Measurements from ENCODE around the gene ZNF674.
"Not testable (repeated sequence)": the region's sequence is repeated elsewhere in the genome, so short reads cannot be mapped to it uniquely, and the experiment has no call there.

Gene ZNF674

GRCh38 chrX:46461660-46462191 is 83.5 kb downstream of the ZNF674 start:
- Histone ChIP-seq H3K9ac (ENCODE audit: insufficient read length) (no peak overlapping the region), H3K36me3 (ENCODE audit: insufficient read depth, low read length) (peaks cover 17% of the 10 kb centered on the region), H3K27ac (no peak overlapping the region), H3K9me3 (ENCODE audit: low read depth, low read length) (no peaks in the 10 kb centered on the region), H3K4me3 (no peak overlapping the region)
- no peak for DNase-seq (ENCODE audit: low read depth, low spot score)
- TF ChIP-seq FOXP2 (optimal IDR thresholded peaks at IDR 0.05; ENCODE audit: control extremely low read depth, extremely low read length, insufficient read depth), result no peak
- TF ChIP-seq POLR2AphosphoS5 (IDR thresholded peaks at IDR 0.05; ENCODE audit: borderline replicate concordance, low read depth, low read length), result no peak
- no peak for TF ChIP-seq EZH2 (IDR thresholded peaks at IDR 0.05)

GRCh38 chrX:46460801-46461659 is 84.2 kb downstream of the ZNF674 start:
- H3K27ac ChIP-seq, result not testable (repeated sequence)

GRCh38 chrX:46459603-46460002 is 85.6 kb downstream of the ZNF674 start:
- DNase-seq (ENCODE audit: low read depth, low spot score), result no peak
- no peak for TF ChIP-seq EZH2 (IDR thresholded peaks at IDR 0.05)
- no peak for TF ChIP-seq POLR2AphosphoS5 (IDR thresholded peaks at IDR 0.05; ENCODE audit: borderline replicate concordance, low read depth, low read length)
- no peak for TF ChIP-seq FOXP2 (optimal IDR thresholded peaks at IDR 0.05; ENCODE audit: control extremely low read depth, extremely low read length, insufficient read depth)
- Histone ChIP-seq H3K4me3 (no peak overlapping the region), H3K36me3 (ENCODE audit: insufficient read depth, low read length) (0 out of 2 replicates have a peak, but pooled peaks cover 6% of the 10 kb centered on the region), H3K9ac (ENCODE audit: insufficient read length) (no peak overlapping the region), H3K27ac (no peak overlapping the region), H3K9me3 (ENCODE audit: low read depth, low read length) (no peaks in the 10 kb centered on the region)

More at GRCh38 chrX:46460801-46461659, 84.2 kb downstream of the ZNF674 start:
- H3K36me3 ChIP-seq (ENCODE audit: insufficient read depth, low read length), result peaks cover 11% of the 10 kb centered on the region; the same call in 1 of the 2 replicates
- not testable (repeated sequence) for H3K4me3 ChIP-seq; DNase-seq (ENCODE audit: low read depth, low spot score); H3K9ac ChIP-seq (ENCODE audit: insufficient read length); H3K9me3 ChIP-seq (ENCODE audit: low read depth, low read length)

GRCh38 chrX:46456125-46456922 is 88.9 kb downstream of the ZNF674 start:
- H3K4me3 ChIP-seq, result no peak overlapping the region
- no peaks in the 10 kb centered on the region for H3K9me3 ChIP-seq (ENCODE audit: low read depth, low read length)
- H3K27ac ChIP-seq, result no peak overlapping the region
- DNase-seq (ENCODE audit: low read depth, low spot score), result no peak
- H3K36me3 ChIP-seq (ENCODE audit: insufficient read depth, low read length), result peaks cover 5% of the 10 kb centered on the region; the same call in 1 of the 2 replicates
- H3K9ac ChIP-seq (ENCODE audit: insufficient read length), result no peak overlapping the region
- TF ChIP-seq FOXP2 (optimal IDR thresholded peaks at IDR 0.05; ENCODE audit: control extremely low read depth, extremely low read length, insufficient read depth) (no peak), POLR2AphosphoS5 (IDR thresholded peaks at IDR 0.05; ENCODE audit: borderline replicate concordance, low read depth, low read length) (no peak), EZH2 (IDR thresholded peaks at IDR 0.05) (no peak)
